Renal cortical epithelial cell (primary cell): ENCODE measurements around the gene P2RY2. TPM values are rescaled to one million over a fixed set of nuclear protein-coding genes. Genes with fewer than 3 reads are reported as not detected.

ENCODE experiments used
- DNase-seq: peaks from one replicate; pipeline ENCODE4 v3.0.0-alpha.2; 2011; ENCODE audit warnings: low read depth
- total RNA-seq: library from RNA; depleted of rRNA; stranded (reverse); fragments of >200 nt; gene quantifications from 2 replicates; pipeline ENCODE4 v1.2.3, GENCODE V29; 2014

P2RY2 gene
- total RNA-seq, 1 donor from 2014 or later = 3.7 TPM

- DNase-seq = no peak
Measured at GRCh38 chr11:73204711-73205121, 13.4 kb upstream of the P2RY2 start.

DNA sequence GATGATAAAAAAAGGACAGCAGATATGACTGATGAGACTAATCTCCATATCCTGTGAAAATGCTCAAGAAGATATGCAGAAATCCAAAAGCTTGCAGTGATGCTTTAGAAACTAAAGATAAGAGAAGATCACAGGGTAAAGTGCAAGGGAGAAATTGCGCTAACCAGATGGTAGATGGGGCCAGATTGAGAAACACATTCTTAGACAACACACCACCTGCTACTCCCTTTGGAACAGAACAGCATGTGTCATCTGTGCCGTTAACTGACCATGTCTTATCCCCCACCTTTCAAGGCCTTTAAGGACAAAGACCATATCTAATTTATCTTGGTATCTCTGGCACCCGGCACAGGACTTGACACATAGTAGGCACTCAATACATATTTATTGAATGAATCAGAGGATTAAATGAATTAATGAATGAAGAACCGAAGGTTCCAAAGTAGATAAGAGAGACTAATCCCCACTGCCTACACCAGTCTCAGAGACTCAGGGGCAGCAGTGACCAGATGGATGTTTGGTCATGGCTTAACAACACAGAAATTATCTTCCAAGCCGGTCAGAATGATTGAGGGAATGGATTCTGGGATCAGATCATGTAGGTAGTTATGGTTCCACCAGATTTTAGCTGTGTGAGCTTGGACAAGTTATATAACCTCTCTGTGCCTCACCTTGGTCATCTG is 12.3 kb upstream of the P2RY2 start:
- DNase-seq = no peak

GRCh38 chr11:73206801-73207200 is 11.3 kb upstream of the P2RY2 start:
- no peak for DNase-seq

GRCh38 chr11:73209892-73210291 is 8.2 kb upstream of the P2RY2 start:
- no peak for DNase-seq

- DNase-seq = no peak
Measured at GRCh38 chr11:73210916-73211667, 7.0 kb upstream of the P2RY2 start.

GRCh38 chr11:73213196-73214143 is 4.6 kb upstream of the P2RY2 start:
- DNase-seq = no peak

GRCh38 chr11:73215191-73216134 is 2.6 kb upstream of the P2RY2 start:
- no peak for DNase-seq

GRCh38 chr11:73216465-73216864 is 1.6 kb upstream of the P2RY2 start:
- DNase-seq = no peak

DNA sequence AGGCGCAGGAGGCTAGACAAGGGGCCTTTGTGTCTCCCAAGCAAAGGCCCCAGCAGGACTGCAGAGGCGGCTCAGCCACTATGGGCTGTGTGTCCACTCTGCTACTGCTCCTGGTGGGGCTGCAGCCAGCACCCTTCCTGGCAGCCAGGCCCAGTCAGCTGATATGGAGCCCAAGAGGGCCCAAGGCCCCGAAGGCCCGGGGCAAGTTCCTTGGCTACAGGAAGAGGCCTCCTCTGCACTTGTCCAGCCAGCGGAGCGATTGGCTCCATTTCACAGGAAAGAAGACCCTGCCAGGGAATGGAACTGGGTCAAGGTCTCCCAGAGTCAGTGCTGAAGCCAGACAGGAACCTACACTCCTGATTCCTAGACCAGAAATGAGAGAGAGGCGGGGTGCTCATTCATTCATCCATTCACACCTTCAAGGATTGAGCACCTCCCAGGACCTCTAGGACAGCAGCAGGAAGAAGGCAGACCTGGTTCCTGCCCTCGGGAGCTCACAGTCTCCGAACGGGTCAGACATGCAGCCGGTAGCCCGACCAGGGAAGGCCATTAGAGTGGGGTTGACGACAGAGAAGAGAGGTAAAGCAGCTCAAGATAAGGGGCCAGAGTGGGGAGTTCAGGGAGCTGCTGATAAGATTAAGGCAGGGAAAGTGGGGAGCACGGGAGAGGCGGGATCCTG is 811 bp upstream of the P2RY2 start:
- DNase-seq = no peak

DNA sequence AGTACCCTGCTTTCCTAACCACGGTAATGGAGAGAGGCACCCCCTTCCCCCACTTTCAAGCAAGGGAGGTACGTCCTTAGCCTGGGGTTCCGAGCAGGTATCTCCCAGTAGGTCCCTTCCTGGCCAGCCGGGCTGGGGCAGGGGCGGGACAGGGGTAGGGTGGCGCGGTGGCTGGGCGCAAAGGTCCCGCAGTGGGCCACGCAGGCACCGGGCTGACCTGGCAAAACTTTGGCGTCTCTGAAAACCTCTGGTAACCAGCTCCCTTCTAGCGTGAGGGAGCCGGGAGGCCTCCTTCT is 323 bp upstream of the P2RY2 start:
- no peak for DNase-seq

GRCh38 chr11:73218830-73219215 is 742 bp downstream of the P2RY2 start:
- DNase-seq = no peak

GRCh38 chr11:73219396-73220285 is 1.6 kb downstream of the P2RY2 start:
- DNase-seq = no peak

DNA sequence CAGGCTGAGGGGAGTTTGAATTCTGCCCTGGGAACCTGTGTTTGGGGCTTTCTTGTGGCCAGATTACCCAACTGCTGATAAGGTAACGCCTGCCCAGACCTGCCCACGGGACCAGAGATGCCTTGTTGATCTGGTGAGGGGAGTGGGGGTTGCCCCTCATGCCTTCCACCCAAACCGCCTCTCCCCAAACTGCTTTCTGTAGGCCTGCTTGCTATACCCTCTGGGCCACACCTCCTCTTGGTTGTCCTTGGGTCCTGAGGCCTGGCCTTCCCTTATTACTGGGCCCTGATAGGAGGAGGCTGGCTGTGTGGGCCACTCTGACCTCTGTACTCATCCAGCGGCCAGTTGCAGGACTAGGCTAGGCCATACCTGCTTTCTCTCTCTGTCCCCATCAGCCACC is 3.4 kb downstream of the P2RY2 start:
- no peak for DNase-seq

DNA sequence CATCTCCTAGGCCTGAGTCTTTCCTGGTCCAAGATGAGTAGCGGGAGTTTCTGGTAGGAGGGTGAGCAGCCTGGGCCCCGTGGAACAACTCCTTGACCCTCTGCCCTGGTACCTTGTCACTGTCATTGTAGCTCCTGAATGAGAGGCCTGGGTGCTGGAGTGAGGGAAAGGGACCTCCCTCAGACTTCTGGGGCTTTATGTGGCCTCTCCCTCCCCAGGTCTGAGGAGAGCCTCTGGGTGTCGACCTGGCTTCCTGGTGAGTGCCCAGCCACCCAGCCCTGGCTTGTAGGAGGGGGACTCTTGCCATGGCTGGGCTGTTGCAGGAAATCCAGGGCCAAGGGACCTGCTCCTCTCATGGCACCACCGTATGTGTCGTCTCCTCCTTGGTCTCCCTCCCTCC is 3.9 kb downstream of the P2RY2 start:
- no peak for DNase-seq

DNA sequence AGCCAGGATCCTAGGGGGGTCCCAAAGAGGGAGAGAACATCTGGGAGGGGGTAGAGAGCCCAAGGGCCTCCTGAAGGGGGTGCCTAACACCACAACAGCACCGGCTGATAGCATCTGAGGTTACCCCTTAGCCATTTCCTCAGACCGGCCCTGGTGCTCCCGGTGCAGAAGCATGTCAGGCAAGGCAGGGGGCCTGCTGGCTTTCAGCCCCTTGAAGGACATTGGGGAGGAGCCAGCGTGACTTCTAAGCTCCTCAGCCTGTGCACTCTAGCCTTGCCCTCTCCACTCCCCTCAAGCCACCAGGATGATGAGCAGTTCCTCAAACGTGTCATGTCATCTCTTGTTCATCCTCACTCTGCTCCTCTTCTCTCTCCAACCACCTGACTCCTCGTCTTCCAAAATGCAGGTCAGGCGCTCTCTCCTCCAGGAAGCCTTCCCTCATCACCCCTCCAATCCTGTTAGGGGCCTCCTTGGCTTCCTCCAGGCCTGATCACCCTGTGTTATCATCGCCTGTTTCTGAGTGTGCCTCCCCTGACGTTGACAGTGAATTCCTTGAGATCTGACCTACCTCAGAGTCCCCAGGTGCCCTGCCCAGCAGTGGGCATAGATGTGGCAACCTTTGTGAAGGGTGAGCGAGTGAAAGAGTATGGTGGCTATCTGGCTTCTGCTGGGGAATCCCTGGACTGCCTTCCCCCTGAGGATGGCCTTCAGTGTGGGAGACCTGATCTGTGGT is 6.1 kb downstream of the P2RY2 start:
- no peak for DNase-seq

- no peak for DNase-seq
Measured at GRCh38 chr11:73225001-73225686, 7.1 kb downstream of the P2RY2 start.

- DNase-seq = no peak
Measured at GRCh38 chr11:73225851-73226250, 7.8 kb downstream of the P2RY2 start.

GRCh38 chr11:73226297-73227006 is 8.4 kb downstream of the P2RY2 start:
- no peak for DNase-seq
